GM10248 (cell line): ENCODE measurements around the gene SLC35G3.

Experiments used
- CTCF ChIA-PET: fragments of 300-600 bp; sonication (Branson Sonifier 250); formaldehyde crosslinking; extraction: SDS; loops from one replicate; lab custom pipeline; 2021; ENCODE audit warnings: antibody characterized with exemption; lab: Yijun Ruan, JAX
- POLR2A ChIA-PET: fragments of 350-650 bp; sonication (Branson Sonifier 250); formaldehyde crosslinking; extraction: SDS; loops from one replicate; lab custom pipeline; 2020; ENCODE audit warnings: antibody characterized with exemption; lab: Yijun Ruan, JAX
- DNase-seq: peaks from one replicate; pipeline ENCODE4 v3.0.0; 2012; ENCODE audit errors: extremely low spot score
- TF ChIP-seq, protein P1 (sequence below): IDR thresholded peaks from 2 replicates; pipeline ENCODE4 v1.5.1; 2012; ENCODE audit warnings: mild to moderate bottlenecking, low read depth; ENCODE audit errors: extremely low read depth, missing control alignments, control extremely low read depth

Gene SLC35G3

DNA sequence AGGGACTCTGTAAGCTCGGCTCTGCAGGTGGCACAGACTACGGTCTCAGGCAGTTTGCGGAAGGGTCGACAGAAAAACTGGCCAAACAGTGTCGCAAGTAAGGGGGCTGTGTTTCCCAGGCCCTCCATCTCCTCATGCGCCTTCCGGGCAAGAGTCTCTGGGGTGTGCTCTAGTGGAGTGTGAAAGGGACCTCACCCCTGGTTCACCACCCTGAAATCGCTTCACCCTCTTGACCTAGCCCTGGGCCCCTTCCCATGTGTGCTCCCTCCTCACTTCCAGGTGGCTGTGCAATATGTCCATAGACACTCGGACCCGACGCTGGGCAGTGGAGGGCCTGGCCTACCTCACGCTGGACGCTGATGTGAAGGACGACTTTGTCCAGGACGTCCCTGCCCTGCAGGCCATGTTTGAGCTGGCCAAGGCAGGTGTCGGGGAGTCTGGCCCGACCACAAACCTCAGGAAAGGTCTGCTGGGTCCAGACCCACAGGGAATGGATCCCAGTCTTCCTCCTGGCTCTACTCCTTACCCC, 24.3 kb downstream of the SLC35G3 start:
- ChIA-PET POLR2A (no interaction called here), CTCF (interaction anchor here (1.4 to 2.7 kb wide), 3 partner anchors 365 to 578 kb away, joined by 7 to 19 read pairs (median 8); partner anchors contain the start of gene SLFN12L)
- no peak for DNase-seq
- TF ChIP-seq, protein P1, sequence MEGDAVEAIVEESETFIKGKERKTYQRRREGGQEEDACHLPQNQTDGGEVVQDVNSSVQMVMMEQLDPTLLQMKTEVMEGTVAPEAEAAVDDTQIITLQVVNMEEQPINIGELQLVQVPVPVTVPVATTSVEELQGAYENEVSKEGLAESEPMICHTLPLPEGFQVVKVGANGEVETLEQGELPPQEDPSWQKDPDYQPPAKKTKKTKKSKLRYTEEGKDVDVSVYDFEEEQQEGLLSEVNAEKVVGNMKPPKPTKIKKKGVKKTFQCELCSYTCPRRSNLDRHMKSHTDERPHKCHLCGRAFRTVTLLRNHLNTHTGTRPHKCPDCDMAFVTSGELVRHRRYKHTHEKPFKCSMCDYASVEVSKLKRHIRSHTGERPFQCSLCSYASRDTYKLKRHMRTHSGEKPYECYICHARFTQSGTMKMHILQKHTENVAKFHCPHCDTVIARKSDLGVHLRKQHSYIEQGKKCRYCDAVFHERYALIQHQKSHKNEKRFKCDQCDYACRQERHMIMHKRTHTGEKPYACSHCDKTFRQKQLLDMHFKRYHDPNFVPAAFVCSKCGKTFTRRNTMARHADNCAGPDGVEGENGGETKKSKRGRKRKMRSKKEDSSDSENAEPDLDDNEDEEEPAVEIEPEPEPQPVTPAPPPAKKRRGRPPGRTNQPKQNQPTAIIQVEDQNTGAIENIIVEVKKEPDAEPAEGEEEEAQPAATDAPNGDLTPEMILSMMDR = no peak

DNA sequence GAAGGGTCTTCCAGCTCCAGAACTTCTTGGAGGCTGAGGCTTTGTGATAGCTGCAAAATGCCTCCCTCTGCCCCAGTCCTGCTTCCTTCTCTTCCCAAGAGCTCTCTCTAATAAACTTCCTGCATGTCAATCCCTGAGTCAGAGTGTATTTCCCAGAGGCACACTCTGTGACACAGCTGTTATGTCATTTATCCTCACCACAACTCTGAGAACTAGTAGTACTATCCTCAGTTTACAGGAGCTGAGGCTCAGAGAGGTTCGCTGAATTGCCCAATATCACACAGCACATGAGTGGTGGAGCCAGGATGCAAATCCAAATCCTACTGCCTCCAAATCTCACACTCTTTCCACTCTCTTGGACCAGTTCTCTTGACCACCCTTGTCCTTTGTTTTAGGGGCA, 26.5 kb downstream of the SLC35G3 start:
- POLR2A ChIA-PET = no interaction called here
- DNase-seq = no peak
- CTCF ChIA-PET = interaction anchor here (1.1 to 2.4 kb wide), 4 partner anchors 146 to 596 kb away, joined by 3 to 10 read pairs (median 4); no protein-coding TSS in a partner anchor
- TF ChIP-seq, protein P1 = no peak

DNA sequence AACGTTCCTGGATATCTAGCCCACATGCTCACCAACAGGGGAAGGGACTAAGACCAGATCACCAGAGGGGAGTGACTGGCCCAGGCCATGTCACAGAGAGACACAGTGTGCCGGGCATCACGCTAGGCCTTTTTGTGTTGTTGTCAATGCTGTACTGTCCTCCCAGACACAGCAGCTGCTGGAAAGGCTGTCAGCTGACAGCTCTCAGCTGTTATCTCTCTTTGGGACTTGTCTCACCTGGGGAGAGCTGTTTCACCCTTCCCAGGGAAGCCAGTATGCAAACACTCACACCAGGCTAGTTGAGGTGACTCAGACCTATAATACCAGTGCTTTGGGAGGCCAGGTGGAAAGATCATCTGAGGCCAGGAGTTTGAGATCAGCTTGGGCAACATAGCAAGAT, 27.1 kb downstream of the SLC35G3 start:
- POLR2A ChIA-PET = no interaction called here
- TF ChIP-seq, protein P1 = no peak
- no peak for DNase-seq
- CTCF ChIA-PET = interaction anchor here (1.1 to 2.4 kb wide), 5 partner anchors 146 to 597 kb away, joined by 3 to 10 read pairs (median 3); no protein-coding TSS in a partner anchor

DNA sequence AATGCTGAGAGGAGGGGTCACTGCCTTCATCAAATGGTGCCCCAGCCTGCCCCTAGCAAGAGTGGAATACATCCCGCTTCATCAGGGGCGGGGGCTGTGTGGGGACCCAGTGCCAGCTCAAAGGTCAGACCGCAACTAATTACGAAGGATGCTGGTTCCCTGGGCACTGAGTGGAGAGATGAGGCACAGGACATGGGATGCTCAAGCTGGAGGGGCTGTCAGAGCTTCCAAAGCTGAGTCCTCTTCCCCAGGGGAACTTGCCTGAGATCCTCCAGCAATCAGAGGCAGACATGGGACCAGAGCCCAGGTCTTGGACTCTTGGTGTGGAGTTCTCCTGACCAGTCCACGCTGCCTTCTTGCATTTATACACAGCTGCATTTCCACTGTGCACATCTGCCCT, 27.7 kb downstream of the SLC35G3 start:
- DNase-seq = no peak
- TF ChIP-seq, protein P1 = no peak
- ChIA-PET POLR2A (no interaction called here), CTCF (interaction anchor here (1.1 to 2.4 kb wide), 4 partner anchors 147 to 581 kb away, joined by 3 to 10 read pairs (median 3); no protein-coding TSS in a partner anchor)

DNA sequence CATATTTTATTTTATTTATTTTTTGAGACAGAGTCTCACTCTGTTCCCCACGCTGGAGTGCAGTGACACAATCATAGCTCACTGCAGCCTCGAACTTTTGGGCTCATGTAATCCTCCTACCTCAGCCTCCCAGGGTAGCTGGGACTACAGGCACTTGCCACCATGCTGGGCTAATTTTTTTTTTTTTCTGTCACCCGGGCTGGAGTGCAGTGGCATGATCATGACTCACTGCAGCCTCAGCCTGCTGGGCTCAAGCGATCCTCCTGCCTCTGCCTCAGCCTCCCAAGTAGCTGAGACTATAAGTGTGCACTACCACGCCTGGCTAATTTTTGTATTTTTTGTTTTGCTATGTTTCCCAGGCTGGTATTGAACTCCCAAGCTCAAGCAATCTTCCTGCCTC, 29.5 kb downstream of the SLC35G3 start:
- DNase-seq = no peak
- ChIA-PET POLR2A (no interaction called here), CTCF (interaction anchor here (1.0 kb wide), 1 partner anchor 11 kb away, joined by 3 read pairs; no protein-coding TSS in a partner anchor)
- TF ChIP-seq, protein P1 = no peak

DNA sequence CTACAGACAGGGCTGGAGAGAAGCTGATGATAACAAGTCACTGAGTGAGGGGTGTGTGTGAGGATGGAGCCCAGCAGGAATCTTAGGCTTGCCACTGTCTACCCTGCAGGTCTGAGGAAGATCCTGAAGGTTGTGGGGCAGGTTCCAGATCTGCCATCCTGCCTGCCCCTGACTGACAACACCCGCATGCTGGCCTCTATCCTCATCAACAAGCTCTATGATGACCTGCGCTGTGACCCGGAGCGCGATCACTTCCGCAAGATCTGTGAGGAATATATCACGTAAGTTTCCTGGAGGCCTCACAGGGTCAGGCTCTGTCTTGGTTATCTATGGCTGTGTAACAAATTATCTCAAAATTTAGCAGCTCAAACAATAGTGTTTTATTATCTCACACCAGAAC, 30.3 kb downstream of the SLC35G3 start:
- TF ChIP-seq, protein P1 = no peak
- no peak for DNase-seq
- CTCF ChIA-PET = interaction anchor here (1.7 kb wide), 1 partner anchor 584 kb away, joined by 3 read pairs; no protein-coding TSS in a partner anchor
- POLR2A ChIA-PET = no interaction called here
